Tibial nerve (tissue), 4 donors: Measurements from ENCODE around the gene PCDHB7.

Experiments
- EP300 ChIP-seq, 2 donors: sonication (generic); formaldehyde crosslinking; IDR thresholded peaks; one replicate each; pipeline ENCODE4 v1.6.1; 2017; ENCODE audit warnings: antibody characterized with exemption in 2 of 2, mild to moderate bottlenecking in 1 of 2
- POLR2A ChIP-seq, 2 donors: fragments of 450-650 bp; IDR thresholded peaks; one replicate each; pipeline ENCODE4 v1.6.1; 2017; ENCODE audit warnings: antibody characterized with exemption in 2 of 2, mild to moderate bottlenecking in 2 of 2, moderate library complexity in 2 of 2
- TF ChIP-seq, protein P1 (sequence below), 5 experiments: fragments of 200-600 bp in 3 of 5; fragments of 450-650 bp in 2 of 5; sonication (generic) in 3 of 5; IDR thresholded peaks; one replicate each; pipeline ENCODE4 v1.5.1; 2016 to 2019; ENCODE audit warnings: antibody characterized with exemption in 5 of 5, mild to moderate bottlenecking in 3 of 5, moderate library complexity in 2 of 5

DNA sequence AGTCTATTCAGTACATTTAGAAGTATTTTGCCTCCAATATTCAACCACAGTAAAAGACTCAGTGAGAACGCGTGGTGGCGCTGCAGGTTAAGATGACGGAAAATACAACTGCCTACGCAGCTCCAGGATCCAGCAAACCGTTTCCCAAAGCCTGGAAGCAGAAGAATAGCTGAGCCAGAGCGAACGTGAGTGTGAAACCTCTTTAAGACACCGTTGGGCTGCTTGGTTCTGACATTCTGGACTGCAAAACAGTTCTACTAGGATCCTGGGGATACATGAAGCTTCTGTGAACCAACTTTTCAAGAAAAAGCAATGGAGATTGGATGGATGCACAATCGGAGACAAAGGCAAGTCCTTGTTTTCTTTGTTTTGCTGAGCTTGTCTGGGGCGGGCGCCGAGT is 9.8 kb downstream of the PCDHB7 start, which contains the start of gene PCDHB16:
- TF ChIP-seq, protein P1, sequence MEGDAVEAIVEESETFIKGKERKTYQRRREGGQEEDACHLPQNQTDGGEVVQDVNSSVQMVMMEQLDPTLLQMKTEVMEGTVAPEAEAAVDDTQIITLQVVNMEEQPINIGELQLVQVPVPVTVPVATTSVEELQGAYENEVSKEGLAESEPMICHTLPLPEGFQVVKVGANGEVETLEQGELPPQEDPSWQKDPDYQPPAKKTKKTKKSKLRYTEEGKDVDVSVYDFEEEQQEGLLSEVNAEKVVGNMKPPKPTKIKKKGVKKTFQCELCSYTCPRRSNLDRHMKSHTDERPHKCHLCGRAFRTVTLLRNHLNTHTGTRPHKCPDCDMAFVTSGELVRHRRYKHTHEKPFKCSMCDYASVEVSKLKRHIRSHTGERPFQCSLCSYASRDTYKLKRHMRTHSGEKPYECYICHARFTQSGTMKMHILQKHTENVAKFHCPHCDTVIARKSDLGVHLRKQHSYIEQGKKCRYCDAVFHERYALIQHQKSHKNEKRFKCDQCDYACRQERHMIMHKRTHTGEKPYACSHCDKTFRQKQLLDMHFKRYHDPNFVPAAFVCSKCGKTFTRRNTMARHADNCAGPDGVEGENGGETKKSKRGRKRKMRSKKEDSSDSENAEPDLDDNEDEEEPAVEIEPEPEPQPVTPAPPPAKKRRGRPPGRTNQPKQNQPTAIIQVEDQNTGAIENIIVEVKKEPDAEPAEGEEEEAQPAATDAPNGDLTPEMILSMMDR (IDR thresholded peaks at IDR 0.05): peak in 4 of 5 experiments; percentile 22 to 51 (median 35)
- TF ChIP-seq POLR2A (IDR thresholded peaks at IDR 0.05) (no peak), EP300 (IDR thresholded peaks at IDR 0.05) (peak in 1 of 2 donors; percentile 34)
